ENCODE data around the gene ALOX5AP.
"Not testable (repeated sequence)": the region's sequence is repeated elsewhere in the genome, so short reads cannot be mapped to it uniquely, and the experiment has no call there.

ALOX5AP gene

GRCh38 chr13:30739761-30740642 lies 4.7 kb downstream of the ALOX5AP start:
- Mint-ChIP-seq H3K36me3 (ENCODE audit: low read depth) (no peaks in the 10 kb centered on the region), H3K4me1 (ENCODE audit: low read depth) (peaks cover 91% of the 10 kb centered on the region), H3K27ac (peak overlapping the region; percentile 91), H3K9me3 (no peaks in the 10 kb centered on the region), H3K4me3 (peak overlapping the region; percentile 71), H3K27me3 (no peaks in the 10 kb centered on the region)

- Mint-ChIP-seq H3K4me3 (no peak overlapping the region), H3K9me3 (no peaks in the 10 kb centered on the region), H3K36me3 (ENCODE audit: low read depth) (peaks cover 15% of the 10 kb centered on the region), H3K27me3 (no peaks in the 10 kb centered on the region), H3K4me1 (ENCODE audit: low read depth) (peaks cover 79% of the 10 kb centered on the region), H3K27ac (peak overlapping the region; percentile 37)
These were observed 7.6 kb downstream of the ALOX5AP start for GRCh38 chr13:30742901-30743300.

GRCh38 chr13:30743319-30744055 lies 8.1 kb downstream of the ALOX5AP start:
- Mint-ChIP-seq H3K27ac (peak overlapping the region; percentile 37), H3K36me3 (ENCODE audit: low read depth) (peaks cover 15% of the 10 kb centered on the region), H3K4me3 (peak overlapping the region; percentile 61), H3K27me3 (no peaks in the 10 kb centered on the region), H3K9me3 (no peaks in the 10 kb centered on the region), H3K4me1 (ENCODE audit: low read depth) (peaks cover 74% of the 10 kb centered on the region)

- H3K4me3 Mint-ChIP-seq = peak overlapping the region; percentile 61
- H3K36me3 Mint-ChIP-seq (ENCODE audit: low read depth) = peaks cover 20% of the 10 kb centered on the region
- H3K9me3 Mint-ChIP-seq = no peaks in the 10 kb centered on the region
- H3K27me3 Mint-ChIP-seq = no peaks in the 10 kb centered on the region
- peaks cover 67% of the 10 kb centered on the region for H3K4me1 Mint-ChIP-seq (ENCODE audit: low read depth)
- H3K27ac Mint-ChIP-seq = peak overlapping the region; percentile 83
These were observed 8.8 kb downstream of the ALOX5AP start for GRCh38 chr13:30744056-30744680.

- H3K4me3 Mint-ChIP-seq = peak overlapping the region; percentile 8
- H3K27ac Mint-ChIP-seq = no peak overlapping the region
- no peaks in the 10 kb centered on the region for H3K27me3 Mint-ChIP-seq
- H3K9me3 Mint-ChIP-seq = no peaks in the 10 kb centered on the region
- H3K36me3 Mint-ChIP-seq (ENCODE audit: low read depth) = peaks cover 22% of the 10 kb centered on the region
- peaks cover 62% of the 10 kb centered on the region for H3K4me1 Mint-ChIP-seq (ENCODE audit: low read depth)
These were observed 9.3 kb downstream of the ALOX5AP start for GRCh38 chr13:30744681-30745077.

- Mint-ChIP-seq H3K27ac (no peak overlapping the region), H3K4me3 (no peak overlapping the region), H3K36me3 (ENCODE audit: low read depth) (peaks cover 31% of the 10 kb centered on the region), H3K9me3 (no peaks in the 10 kb centered on the region), H3K4me1 (ENCODE audit: low read depth) (peaks cover 55% of the 10 kb centered on the region), H3K27me3 (no peaks in the 10 kb centered on the region)
These were observed 10.8 kb downstream of the ALOX5AP start for GRCh38 chr13:30745906-30746686.

GRCh38 chr13:30746791-30747190 lies 11.4 kb downstream of the ALOX5AP start:
- Mint-ChIP-seq H3K9me3 (no peaks in the 10 kb centered on the region), H3K4me3 (no peak overlapping the region), H3K36me3 (ENCODE audit: low read depth) (peaks cover 34% of the 10 kb centered on the region), H3K27me3 (no peaks in the 10 kb centered on the region), H3K4me1 (ENCODE audit: low read depth) (peaks cover 61% of the 10 kb centered on the region), H3K27ac (no peak overlapping the region)

- H3K27ac Mint-ChIP-seq, H3K9me3 Mint-ChIP-seq, H3K4me3 Mint-ChIP-seq, H3K27me3 Mint-ChIP-seq: not testable (repeated sequence)
- Mint-ChIP-seq H3K36me3 (ENCODE audit: low read depth) (peaks cover 36% of the 10 kb centered on the region), H3K4me1 (ENCODE audit: low read depth) (peaks cover 56% of the 10 kb centered on the region)
These were observed 12.5 kb downstream of the ALOX5AP start for GRCh38 chr13:30747845-30748244.

- Mint-ChIP-seq H3K27me3 (no peaks in the 10 kb centered on the region), H3K9me3 (no peaks in the 10 kb centered on the region), H3K27ac (no peak overlapping the region), H3K36me3 (ENCODE audit: low read depth) (peaks cover 36% of the 10 kb centered on the region), H3K4me1 (ENCODE audit: low read depth) (peaks cover 47% of the 10 kb centered on the region), H3K4me3 (no peak overlapping the region)
These were observed 13.4 kb downstream of the ALOX5AP start for GRCh38 chr13:30748717-30749116.

- Mint-ChIP-seq H3K4me1 (ENCODE audit: low read depth) (peaks cover 34% of the 10 kb centered on the region), H3K9me3 (no peaks in the 10 kb centered on the region), H3K4me3 (no peak overlapping the region), H3K27me3 (no peaks in the 10 kb centered on the region), H3K27ac (no peak overlapping the region), H3K36me3 (ENCODE audit: low read depth) (peaks cover 40% of the 10 kb centered on the region)
These were observed 14.7 kb downstream of the ALOX5AP start for GRCh38 chr13:30750036-30750435.

- Mint-ChIP-seq H3K27ac (no peak overlapping the region), H3K4me1 (ENCODE audit: low read depth) (peaks cover 20% of the 10 kb centered on the region), H3K36me3 (ENCODE audit: low read depth) (peaks cover 29% of the 10 kb centered on the region), H3K4me3 (no peak overlapping the region), H3K9me3 (no peaks in the 10 kb centered on the region), H3K27me3 (no peaks in the 10 kb centered on the region)
These were observed 16.0 kb downstream of the ALOX5AP start for GRCh38 chr13:30751183-30751933.

GRCh38 chr13:30752201-30752797 lies 17.0 kb downstream of the ALOX5AP start:
- Mint-ChIP-seq H3K9me3 (no peaks in the 10 kb centered on the region), H3K36me3 (ENCODE audit: low read depth) (peaks cover 28% of the 10 kb centered on the region), H3K4me1 (ENCODE audit: low read depth) (peaks cover 16% of the 10 kb centered on the region), H3K27me3 (no peaks in the 10 kb centered on the region), H3K27ac (no peak overlapping the region), H3K4me3 (no peak overlapping the region)

- Mint-ChIP-seq H3K36me3 (ENCODE audit: low read depth) (peaks cover 31% of the 10 kb centered on the region), H3K27ac (no peak overlapping the region), H3K27me3 (no peaks in the 10 kb centered on the region), H3K4me1 (ENCODE audit: low read depth) (peaks cover 16% of the 10 kb centered on the region), H3K4me3 (no peak overlapping the region), H3K9me3 (no peaks in the 10 kb centered on the region)
These were observed 17.8 kb downstream of the ALOX5AP start for GRCh38 chr13:30753030-30753616.
